AML-193 (cell line): ENCODE results near the gene RILP.

Experiments used
- DNase-seq, 2 experiments: peaks; one replicate each; lab custom pipeline; 2025; lab: John Stamatoyannopoulos, UW

Gene RILP

DNA sequence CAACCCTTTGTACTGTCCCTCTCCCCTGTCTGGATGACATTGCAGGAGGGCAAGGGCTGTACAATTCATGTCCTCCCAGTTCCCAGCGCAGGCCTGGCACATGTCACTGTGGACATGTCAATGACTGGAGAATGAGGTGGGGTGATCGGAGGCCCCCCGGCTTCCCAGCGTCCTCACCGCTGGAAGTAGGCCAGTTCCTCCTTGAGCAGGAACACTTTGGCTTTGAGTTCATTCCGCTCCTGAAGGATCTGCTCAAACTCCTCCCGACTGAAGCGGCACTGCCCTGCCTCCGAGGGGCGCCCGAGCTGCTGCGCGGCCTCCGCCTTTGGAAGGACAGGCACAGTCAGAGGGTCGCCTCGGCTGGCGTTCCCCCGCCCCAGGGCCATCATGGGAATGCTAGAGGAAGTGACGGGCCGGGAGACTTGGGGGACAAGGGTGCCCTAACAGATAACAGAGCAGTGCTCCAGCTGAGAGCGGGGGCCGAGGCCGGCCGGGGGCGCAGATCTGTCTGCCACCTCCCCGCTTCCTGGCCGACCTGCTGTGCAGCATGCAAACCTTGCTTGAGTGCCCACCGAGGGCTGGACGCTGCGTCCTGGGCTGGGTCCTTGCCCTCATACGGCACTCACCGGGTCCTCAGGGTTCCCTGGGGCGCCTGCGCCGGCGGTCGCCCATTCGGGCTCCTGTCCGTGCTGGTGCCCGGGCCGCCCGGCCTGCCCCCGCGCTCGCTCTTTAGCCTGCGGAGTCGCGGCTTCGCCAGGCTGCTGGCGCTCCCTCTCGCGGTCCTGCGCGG lies 1.3 kb downstream of the RILP start:
- no peak for DNase-seq

DNA sequence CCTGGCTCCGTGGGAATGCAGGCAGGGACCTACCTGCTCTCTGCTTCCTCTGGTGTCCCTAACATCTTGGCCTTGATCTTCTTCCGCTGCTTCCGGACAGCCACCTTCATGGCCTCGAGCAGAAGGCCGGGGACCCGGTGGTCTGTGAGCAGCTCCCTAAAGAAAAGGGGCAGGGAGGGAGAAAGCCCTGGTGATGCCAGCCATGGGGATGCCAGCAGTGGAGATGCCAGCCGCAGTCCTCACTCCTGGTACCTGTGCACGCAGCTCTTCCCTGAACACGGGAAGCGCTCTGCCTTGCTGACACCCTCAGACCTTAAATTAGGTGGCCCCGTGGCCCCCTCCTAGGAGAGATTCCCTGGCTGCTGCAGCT lies 1.9 kb downstream of the RILP start:
- DNase-seq, result no peak

DNA sequence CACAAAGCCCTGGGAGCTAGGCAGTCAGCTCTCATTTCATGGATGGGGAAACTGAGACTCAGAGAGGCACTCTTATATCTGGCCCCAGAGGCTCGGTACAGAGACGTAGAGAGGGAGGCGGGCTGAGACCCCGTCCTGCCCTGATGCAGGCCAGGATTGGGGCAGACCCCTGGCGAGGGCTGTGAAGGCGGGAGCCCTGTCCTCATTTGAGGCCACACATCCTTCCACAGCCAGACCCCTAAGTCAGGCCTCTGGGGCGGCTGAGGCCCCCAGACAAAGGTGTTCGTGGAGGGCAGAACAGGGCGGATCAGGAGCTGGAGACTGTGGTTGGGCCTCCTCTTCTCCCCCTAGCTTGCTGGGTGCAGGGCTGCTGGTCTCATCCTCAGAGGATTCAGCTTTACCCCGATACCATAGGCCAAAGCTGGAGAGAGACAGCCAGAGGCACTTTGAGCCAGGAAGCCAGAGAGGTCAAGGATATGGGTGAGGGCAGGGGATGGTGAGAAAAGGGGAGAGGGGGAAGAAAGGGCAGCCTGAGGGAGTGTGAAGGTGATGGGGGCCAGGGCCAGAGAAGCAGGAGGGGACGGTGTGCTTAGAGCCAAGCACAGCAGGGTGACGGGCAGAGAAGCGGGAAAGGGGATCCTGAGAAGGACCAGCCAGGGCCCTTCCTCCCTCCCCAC lies 3.3 kb downstream of the RILP start:
- DNase-seq, result no peak

- DNase-seq, result no peak
Observed at GRCh38 chr17:1645207-1646171, 4.2 kb downstream of the RILP start, which contains the start of gene SCARF1. Gene SCARF1 (minus strand): TSS chr17:1645732. CDS start chr17:1645697, 35 bp downstream.

- no peak for DNase-seq
Observed at GRCh38 chr17:1644493-1645206, 5.0 kb downstream of the RILP start.

- no peak for DNase-seq
Observed at GRCh38 chr17:1643999-1644492, 5.6 kb downstream of the RILP start.

GRCh38 chr17:1643293-1643998 lies 6.2 kb downstream of the RILP start:
- no peak for DNase-seq

DNA sequence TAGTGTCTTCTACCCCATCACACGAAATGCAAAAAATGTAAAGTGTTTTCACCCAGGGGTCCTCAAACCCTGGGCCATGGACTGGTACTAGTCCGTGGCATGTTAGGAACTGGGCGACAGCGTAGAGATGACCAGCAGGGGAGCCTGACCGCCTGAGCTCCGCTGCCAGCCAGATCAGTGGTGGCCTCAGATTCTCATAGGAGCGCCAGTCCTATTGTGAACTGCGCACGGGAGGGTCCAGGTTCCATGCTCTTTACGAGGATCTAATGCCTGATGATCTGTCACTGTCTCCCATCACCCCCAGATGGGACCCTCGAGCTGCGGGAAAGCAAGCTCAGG lies 8.6 kb downstream of the RILP start:
- DNase-seq, result no peak

- DNase-seq, result no peak
Observed at GRCh38 chr17:1640329-1641064, 9.2 kb downstream of the RILP start.

DNA sequence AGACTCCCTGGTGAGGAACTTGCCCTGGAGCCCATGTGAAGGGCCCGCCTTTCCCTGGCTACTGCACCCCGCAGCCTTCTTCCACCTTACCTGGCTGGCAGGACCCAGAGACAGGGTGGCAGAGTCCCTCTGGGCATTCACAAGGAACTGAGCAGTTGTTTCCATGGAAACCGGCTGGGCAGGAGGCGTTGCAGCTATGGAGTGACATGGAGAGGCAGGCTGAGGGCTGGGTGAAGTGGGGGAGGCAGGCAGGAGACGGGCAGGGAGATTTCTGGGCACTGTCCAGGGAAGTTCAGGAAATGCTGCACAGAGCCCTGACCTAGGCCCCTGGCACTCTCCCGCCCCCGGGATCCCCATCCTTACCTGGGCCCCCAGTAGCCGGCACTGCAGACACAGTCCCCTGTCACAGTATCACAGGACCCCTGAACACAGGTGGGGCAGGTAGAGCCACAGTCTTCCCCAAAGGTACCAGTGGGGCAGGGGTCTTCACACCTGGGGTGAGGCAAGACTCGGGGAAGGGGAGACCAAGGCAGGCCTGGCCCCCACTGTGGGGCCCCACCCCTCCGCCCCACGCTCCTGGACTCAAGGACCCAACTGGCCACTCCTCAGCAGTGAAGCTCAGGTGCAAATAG lies 10.0 kb downstream of the RILP start:
- DNase-seq, result no peak

DNA sequence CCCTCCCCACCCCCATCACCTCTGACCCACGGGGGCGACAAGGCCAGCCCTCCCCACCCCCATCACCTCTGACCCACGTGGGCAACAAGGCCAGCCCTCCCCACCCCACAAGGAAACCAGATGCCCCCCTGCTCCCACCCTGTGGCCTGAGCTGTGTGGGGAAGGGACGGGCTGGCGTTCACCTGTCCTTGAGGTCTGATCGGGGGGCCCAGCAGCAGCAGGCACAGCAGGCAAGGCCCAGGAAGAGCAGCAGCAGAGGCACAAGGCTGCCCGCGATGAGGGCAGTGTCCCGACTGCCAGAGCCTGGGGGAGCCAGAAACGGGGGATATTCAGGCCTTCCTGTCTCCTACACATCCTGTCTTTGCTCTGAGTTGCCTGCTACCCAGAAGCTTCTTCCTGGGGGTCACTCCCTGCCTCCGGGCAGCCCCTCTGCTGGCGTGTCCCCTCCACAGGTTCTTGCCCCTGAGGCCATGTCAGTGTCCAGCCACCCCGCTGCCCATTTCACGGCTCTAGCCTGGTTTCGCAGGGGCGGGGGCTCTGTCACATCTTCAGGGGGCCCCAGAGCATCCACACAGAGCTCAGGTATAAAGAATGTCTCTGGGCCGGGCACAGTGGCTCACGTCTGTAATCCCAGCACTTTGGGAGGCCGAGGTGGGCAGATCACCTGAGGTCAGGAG lies 10.9 kb downstream of the RILP start:
- DNase-seq, result no peak

- DNase-seq, result no peak
Observed at GRCh38 chr17:1638171-1638590, 11.5 kb downstream of the RILP start.

- DNase-seq, result no peak
Observed at GRCh38 chr17:1636732-1637285, 12.9 kb downstream of the RILP start.

DNA sequence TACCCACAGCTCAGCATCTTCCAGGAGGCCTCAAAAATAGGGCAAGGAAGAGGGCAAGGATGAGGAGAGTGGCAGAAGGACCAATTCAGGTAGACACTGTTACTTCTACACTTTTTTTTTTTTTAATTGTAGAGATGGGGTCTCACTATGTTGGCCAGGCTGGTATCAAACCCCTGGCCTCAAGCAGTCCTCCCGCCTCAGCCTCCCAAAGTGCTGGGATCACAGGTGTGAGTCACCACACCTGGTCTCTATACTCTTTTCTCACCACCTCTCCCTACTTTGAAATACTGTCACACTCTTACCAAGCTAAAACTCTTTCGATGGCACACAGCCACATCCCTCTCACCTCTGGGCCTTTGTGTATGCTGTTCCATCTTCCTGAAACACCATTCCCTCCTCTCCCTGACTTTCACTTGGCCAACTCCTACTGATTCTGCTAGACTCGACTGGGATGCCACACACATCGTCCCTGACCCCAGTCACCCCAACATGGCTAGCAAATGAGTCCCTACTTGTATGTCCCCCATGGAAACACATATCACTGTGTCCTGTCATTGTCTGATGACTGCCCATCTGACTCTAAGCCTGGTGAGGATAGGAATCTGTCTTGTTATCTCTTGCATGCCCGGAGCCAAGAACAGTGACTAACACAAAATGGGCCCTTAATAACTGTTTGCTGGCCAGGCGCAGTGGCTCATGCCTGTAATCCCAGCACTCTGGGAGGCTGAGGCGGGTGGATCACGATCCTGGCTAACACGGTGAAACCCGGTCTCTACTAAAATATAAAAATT lies 13.8 kb downstream of the RILP start:
- no peak for DNase-seq

DNA sequence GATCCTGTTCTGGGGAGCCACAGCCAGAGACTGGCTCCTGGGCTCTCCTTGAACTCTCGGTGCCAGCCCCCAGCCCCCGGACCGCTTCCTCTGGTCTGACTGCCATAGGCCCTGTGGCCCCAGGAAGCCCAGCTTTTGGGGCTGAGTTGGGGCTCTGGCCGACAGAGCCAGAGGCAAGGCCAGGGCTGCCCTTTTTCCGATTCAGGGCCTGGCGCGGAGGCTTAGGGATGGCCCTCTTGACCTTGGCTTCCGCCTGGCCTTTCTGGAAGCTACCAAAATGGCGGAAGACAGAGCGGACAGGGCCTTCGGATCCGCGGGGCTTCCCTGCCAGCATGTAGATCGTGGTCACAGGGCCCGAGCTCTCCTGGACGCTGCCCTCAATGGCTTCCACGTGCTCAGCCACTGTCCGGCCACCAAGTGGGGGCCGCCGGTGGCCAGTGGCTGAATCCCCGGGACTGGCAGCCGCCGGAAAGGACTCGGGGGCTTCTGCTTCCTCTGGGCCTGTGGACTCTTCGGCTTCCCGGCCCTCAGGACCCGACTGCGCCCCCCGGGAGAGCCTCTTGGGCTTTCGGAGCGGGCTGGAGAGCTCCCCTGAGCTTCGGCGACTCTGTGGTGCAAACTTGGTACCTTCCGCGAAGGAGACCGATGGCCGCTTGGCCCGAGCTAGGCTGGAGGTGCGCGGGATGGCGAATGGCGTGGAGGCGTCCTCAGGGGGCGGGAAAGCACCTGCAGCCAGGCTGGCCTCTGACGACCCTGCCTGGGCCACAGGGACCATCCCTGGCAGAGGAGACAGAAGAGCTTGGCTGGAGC lies 14.6 kb downstream of the RILP start:
- no peak for DNase-seq

DNA sequence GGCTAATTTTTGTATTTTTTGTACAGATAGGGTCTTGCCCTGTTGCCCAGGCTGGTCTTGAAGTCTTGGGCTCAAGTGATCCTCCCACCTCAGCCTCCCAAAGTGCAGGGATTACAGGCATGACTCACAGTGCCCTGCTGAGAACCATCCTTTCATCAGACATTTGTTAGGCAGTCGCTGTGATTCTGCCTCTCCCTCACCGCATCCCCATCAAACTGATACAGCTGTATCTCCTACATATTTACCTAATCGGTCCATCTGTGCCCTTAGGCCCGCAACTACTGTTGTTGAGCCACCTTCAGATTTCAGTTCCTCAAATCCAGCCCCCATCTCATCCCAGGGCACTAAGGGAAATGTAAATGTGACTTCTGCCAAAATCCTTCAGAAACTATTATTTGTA lies 19.0 kb downstream of the RILP start:
- no peak for DNase-seq
